H4 (cell line): ENCODE results near the gene KCTD13. TPM values are rescaled to one million over a fixed set of nuclear protein-coding genes. Genes with fewer than 3 reads are reported as not detected.
"Not testable (repeated sequence)": the region's sequence is repeated elsewhere in the genome, so short reads cannot be mapped to it uniquely, and the experiment has no call there.

Experiments used
- DNase-seq: peaks from one replicate; pipeline ENCODE4 v3.0.0-alpha.2; 2015; ENCODE audit warnings: low spot score
- total RNA-seq: library from RNA; depleted of rRNA; stranded (reverse); fragments of >200 nt; shearing (Covaris generic); gene quantifications from 2 replicates; pipeline ENCODE4 v1.2.3, GENCODE V29; 2014

The KCTD13 gene
- total RNA-seq, 1 experiment from 2014 or later = 3.3 TPM

DNA sequence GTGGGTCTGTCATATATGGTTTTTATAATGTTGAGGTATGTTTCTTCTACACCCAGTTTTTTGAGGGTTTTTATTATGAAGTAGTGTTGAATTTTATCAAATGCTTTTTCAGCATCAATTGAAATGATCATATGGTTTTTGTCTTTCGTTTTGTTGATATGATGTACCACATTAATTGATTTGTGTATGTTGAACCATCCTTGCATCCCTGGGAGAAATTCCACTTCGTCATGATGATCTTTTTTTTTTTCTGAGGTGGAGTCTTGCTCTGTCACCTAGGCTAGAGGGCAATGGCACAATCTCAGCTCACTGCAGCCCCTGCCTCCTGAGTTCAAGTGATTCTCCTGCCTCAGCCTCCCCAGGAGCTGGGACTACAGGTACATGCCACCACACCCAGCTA, 21.9 kb upstream of the KCTD13 start:
- DNase-seq = no peak

DNA sequence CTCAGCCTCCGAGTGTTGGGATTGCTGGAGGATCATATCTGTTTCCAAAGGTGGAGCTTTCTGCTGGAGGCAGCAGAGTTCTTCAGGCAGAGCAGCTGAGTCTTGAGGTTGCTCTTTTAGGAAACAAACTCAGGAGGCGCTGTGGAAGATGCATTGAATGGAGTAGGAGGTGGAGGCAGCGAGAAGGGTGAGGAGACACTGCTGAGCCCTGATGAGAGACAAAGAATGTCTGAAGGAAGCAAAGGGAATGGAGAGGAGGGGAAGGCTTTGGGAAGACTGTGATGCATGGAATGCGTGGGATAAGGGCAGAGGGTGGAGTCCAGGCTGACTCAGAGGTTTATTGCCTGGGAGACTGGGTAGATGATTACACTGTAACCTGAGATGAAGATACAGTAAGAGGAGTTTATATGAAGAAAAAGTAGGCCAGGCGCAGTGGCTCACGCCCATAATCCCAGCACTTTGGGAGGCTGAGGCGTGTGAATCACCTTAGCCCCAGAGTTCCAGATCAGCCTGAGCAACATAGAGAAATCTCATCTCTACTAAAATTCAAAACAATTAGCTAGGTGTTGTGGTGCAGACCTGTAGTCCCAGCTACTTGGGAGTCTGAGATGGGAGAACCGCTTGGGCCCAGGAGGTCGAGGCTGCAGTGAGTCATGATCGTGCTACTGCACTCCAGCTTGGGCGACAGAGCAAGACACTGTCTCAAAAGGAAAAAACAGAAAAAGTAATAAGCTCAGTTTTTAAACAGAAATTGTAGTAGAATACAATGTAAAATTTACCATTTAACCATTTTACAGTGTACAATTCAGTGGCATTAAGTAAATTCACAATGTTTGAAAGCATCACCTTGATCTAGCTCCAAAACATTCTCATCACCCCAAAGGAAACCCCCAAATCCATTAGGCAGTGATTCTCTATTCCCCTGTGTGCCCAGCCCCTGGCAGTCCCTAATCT, 18.1 kb upstream of the KCTD13 start:
- DNase-seq = peak; percentile 97

DNA sequence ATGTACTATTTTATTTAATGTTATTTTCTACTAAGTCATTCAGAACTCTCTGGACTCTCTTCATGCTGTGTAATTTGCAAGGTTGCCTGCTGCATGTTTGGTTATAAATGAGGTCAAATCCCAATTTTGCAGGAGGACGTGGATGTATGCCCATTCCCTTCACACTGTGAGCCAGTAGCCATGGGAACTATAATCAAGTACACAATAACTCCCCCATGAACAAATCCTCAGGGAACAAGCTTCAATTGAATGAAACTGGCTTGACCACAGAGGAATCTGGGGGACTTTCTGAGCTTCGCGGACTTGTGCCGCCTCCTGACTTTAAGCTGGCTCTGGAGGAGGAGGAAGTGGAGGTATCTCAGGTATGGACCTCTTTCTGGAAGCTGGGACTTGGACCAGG, 14.6 kb upstream of the KCTD13 start:
- DNase-seq = no peak

DNA sequence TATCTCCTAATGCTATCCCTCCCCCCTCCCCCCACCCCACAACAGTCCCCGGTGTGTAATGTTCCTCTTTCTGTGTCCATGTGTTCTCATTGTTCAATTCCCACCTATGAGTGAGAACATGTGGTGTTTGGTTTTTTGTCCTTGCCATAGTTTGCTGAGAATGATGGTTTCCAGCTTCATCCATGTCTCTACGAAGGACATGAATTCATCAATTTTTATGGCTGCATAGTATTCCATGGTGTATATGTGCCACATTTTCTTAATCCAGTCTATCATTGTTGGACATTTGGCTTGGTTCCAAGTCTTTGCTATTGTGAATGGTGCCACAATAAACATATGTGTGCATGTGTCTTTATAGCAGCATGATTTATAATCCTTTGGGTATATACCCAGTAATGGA, 5.7 kb upstream of the KCTD13 start:
- not testable (repeated sequence) for DNase-seq

DNA sequence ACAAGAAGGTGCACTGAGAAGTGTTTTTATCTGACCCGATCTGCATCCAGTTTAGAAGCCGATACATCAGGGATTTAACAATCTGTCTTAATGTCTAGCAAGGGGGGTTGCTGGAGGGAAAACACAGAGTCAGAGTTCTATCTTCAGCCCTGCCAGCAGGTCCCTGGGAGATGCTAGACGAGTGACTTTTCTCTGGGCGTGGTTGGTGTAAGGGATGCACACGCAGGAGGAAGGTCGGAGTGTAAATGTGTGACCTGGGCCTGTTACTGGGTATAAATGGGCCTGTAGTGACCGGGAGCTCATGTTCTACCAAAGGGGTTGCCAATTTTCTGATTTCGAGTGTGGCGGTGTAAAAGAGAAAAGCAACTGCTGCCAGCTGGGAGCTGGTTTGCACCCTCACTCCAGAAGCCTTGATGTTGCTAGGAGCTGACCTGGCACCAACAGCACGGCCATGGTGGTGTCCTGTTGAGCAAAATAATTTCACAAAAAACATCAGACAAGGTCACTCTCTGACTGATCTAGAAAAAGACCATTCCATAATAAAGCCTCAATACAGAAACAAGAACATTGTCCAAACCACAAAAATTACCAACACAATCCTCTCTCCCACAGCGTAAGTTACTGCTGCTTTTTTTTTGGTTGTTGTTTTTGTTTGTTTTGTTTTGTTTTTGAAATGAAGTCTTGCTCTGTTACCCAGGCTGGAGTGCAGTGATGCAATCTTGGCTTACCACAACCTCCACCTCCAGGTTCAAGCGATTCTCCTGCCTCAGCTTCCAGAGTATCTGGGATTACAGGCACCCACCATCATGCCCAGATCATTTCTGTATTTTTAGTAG, 1.3 kb upstream of the KCTD13 start:
- no peak for DNase-seq

DNA sequence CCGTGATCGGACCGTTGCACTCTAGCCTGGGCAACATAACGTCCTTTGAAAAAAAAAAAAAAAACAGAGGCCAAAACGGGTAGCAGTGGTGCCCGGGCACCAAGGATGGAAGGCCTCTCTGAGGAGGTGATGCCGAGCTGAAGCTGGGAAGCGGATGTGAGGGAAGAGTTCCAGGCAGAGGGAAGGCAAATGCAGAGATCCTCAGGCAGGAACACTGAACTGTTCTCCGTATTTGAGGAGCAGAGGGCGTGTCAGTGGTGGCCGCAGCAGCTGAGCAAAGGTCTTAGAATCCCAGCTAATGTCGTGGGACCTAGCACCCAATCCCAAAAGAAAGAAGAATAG, 656 bp upstream of the KCTD13 start:
- DNase-seq = no peak

DNA sequence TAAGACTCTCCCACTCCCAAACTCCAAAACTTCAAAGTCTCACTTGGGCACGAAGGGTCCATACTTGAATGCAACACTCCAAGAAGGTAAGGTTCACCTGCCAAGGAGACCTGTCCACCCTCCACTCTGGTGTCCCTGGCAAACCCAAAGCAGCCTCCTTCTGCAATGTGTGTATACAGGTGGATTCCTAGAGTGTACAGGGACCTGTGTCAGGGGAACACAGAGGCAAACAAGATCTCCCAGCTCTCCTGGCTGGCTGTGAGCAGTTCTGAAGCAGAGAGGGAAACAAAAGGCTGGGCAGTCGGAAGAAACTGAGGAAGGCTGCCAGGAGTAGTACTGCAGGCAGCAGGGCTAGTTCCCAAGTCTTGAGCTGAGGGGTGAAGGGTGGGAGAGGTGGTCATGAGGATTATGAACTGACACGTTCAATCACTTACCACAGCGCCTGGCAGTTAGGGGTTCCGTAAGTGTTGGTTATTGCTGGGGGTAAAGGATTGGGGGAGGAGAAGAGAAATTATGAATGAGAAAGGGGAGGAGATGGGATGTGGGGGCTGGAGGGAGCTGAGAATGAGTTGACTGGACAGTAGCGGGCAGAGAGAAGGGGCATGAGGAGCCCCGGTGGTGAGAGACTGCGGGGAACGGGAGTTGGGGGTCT, 795 bp downstream of the KCTD13 start:
- no peak for DNase-seq

DNA sequence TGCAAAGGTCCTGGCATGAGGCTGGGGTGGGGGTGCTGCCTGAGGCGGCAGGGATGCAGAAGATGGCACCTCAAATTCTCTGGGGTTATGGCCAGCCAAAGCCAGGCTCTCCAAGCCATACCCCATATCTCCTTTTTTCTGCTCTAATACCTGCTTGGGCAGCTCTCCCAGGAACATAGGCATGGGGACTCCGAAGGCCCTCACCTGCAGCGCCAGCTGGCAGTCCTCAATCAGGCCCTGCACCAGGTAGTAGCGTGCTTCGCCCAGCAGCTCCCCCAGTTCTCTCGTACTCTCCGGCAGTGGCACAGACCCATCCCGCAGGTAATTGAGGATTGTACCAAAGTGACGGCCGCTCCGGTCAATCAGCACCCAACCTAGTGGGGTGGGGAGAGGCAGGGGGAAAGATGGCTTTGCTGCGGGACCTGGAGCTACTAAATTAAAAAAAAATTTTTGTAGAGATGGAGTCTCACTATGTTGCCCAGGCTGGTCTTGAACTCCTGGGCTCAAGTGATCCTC, 3.0 kb downstream of the KCTD13 start:
- no peak for DNase-seq

DNA sequence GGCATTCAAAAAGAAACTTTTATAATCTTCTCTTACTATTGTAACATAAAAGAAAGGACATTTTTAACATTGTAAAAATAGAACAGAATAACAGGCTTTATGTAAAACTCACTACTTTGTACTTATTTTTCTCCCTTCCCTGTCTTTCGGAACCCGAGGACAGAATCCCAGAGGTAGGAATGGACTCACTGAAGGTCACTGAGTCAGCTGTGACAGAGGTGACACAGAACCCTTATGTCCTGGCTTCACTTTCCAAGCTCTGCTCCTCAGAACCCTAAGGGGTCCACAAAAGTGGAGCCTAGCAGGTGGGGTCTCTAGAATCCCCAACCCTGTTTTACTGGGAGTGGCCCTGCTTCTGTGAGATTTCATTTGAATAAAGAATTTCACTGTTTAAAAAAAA, 3.7 kb downstream of the KCTD13 start:
- no peak for DNase-seq

DNA sequence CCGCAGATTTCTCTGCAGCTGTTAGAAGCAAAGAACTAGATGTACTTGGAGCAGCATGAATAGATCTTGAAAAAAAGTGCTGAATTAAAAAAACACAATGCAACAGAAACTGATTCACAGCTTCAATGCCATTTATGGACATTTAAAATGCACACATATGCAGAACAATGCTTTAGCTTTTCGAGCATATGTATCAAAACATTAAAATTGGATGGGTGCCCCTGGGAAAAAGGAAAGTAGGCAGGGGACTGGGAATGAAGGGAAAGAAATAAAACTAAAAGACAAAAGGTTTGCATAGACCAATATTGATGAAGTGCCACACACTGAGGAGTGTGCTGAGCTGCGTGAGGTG, 5.0 kb downstream of the KCTD13 start:
- no peak for DNase-seq

DNA sequence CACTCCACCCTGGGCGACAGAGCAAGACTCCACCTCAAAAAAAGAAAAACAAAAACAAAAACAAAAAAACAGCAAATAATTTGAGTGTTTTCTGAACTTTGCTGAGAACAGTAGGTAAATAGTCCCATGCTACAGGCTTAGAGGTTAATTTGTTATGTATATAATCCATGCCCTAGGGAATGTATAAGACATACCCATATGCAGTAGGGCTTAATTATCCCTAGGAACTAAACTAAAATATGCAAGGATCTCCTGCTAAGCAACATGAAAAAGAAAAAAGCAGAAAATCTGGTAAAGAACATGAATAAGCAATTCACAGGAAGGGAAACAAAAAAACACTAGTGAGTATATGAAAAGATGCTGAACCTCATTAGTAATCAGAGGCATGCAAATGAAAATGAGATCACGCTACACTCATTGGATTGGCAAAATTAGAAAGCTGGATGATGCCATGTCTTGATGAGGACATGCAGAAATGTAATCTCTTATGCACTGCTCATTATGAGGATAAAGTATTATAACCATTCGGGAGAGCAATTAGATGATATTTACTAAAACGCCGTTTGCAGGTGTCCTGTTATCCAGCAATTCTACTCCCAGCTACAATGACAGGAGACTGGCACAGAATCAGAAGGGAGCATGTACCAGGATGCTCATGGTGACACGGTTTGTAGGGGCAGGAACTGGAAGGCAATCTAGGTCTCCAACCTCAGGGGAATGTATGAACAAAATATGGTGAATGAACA, 5.6 kb downstream of the KCTD13 start:
- DNase-seq = no peak

DNA sequence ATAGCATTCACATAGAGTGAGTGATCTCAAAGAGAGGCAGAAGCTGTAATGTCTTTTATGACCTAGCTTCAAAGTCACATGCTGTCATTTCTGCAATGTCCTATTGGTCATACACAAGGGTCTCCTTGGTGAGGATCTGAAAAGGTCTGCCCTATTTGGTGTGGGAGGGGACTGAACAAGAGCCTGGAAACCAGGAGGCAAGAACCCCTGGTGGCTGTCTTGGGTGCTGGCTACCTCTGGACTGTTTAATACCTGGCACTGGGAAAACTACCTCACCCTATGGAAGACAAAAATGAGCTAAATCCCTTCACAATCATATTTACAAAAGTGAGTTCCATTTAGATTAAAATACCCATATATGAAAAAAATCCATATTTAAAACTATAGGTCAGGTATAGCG, 9.0 kb downstream of the KCTD13 start:
- DNase-seq = no peak

DNA sequence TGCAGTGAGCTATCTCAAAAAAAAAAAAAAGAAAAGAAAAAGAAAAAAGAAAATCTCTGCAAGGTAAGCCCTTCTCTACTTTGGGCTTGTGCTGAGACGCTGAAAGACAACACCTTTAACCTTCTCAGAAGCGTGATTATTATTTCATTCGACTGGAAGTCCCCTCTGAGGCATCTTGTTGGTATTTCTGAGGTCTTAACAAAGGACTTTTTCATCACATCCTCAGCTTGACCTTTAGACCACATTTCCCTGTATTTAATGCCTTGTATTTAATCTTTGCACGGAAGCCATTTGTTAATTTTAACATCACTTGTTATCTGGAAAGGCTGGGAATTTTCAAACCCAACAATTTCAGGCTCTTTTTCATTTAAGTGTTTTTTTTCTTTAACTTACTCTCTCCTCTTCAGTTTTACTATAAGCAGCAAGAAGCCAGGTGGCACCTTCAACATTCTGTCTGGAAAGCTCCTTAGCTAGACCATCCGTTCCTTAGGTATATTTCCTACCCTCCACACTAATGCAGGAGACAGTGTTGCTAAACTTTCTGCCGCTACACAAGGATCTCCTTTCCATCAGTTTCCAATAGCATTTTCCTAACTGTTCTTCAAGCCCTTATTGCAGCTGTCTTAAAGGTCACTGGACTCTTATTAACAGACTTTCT, 10.3 kb downstream of the KCTD13 start:
- no peak for DNase-seq

DNA sequence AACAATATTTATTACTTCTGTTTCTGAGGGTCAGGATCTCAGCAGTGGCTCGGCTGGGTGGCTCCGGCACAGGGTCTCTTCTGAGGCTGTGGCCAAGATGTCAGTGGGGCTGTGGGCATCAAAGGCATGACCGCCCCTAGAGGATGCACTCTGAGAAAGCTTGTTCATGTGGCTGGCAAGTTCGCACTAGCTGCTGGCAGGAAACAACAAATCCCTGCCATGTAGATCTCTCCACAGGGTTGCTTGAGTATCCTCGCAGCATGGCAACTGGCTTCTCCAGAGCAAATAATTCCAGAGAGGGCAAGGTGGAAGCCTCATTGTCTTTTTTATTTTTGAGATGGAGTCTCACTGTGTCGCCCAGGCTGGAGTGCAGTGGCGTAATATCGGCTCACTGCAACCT, 12.5 kb downstream of the KCTD13 start:
- no peak for DNase-seq

DNA sequence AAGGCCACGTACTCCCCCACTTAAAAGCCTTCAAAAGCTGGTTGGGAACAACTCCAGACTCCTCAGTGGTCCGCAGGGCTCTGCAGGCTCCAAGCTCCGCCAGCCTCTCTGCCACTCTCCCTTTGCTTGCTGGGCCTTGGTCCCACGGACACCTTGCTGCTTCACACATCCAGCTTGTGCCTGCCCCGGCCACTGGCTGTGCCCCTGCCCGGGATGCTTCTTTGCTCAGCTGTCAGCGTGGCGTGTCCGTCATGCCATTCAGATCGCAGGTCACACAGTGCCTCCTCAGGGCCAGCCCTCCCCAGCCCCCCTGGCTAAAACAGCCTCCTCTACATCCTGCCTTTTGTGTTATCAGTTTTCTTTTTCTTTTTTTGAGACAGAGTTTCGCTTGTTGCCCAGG, 13.9 kb downstream of the KCTD13 start:
- DNase-seq = no peak

DNA sequence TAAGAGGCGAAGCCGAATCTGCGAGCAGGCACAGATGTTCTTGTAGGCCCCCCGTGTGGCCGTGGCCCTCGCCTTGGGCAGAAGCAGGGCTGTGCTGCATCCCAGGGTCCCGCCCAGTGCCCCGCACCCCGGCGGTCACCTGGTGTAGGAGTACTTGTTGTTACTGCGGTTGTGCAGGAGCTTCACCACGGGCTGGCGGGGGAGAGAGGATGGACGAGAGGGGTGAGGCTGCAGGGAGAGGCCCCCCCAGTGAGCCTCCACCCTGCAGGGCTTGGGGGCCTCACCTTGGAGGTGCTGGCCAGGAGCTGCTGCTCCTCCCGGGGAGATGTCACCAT, 14.4 kb downstream of the KCTD13 start:
- no peak for DNase-seq

DNA sequence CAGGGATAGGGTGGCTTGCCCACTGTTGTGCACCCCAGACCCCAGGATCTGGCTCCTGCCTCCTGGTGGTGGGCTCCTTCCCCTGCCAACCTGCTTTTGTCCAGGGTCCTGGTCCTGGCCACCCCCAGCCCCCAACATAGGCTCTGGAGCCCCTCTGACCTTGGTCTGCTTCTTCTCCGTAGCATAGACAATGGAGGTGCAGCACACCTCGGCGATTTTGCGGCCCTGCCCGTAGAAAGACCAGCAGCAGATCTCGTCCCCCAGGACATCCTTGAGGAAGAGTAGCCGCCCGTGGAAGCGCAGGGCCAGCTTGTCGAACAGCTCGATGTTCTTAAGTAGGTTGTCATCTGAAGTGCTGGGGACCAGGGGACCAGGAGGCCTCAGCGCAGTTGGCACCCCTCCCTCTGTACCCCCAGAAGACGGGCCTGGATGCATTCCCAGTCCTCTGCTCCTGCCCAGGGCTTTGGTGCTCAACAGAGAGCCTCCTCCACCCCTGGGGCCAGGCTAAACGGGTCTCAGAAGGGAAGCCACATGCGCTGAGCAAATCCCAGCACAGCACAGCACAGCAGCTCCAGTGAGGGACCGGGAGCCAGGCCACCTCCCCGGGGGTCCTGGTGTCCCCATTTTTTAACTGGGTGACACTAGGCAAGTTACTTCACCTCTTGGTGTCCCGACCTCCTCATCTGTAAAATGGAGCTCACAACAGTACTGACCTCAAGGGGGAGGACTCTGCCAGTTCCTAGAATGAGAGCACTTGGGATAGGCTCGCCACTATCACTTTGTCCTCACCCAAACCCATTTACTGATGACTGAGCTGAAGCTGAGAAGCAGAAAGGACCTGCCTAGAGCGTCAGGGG, 15.0 kb downstream of the KCTD13 start:
- DNase-seq = no peak

DNA sequence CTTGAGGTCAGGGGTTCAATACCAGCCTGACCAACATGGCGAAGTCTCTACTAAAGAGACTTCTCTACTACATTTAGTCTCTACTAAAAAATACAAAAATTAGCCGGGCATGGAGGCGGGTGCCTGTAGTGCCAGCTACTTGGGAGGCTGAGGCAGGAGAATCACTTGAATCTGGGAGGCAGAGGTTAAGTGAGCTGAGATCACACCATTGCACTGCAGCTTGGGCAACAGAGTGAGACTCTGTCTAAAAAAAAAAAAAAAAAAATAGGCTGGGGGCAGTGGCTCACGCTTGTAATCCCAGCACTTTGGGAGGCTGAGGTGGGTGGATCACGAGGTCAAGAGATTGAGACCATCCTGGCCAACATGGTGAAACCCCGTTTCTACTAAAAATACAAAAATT, 16.2 kb downstream of the KCTD13 start:
- DNase-seq = not testable (repeated sequence)

DNA sequence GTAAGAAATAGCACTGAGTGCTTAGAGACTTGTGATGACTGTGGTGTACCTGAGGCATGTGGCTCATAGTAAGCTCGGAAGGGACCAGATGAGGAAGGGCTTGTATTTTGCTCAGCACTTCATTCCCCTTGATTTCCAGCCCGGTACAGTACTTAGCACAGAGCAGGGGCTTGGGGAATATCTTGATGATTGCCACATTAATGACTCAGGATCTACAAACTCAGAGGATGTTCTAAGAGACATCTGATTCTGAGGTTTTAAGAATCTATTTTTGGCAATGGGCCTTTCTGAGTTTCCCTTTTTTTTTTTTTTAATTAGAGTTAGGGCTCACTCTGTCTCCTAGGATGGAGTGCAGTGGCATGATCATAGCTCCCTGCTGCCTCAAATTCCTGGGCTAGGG, 16.6 kb downstream of the KCTD13 start:
- no peak for DNase-seq

DNA sequence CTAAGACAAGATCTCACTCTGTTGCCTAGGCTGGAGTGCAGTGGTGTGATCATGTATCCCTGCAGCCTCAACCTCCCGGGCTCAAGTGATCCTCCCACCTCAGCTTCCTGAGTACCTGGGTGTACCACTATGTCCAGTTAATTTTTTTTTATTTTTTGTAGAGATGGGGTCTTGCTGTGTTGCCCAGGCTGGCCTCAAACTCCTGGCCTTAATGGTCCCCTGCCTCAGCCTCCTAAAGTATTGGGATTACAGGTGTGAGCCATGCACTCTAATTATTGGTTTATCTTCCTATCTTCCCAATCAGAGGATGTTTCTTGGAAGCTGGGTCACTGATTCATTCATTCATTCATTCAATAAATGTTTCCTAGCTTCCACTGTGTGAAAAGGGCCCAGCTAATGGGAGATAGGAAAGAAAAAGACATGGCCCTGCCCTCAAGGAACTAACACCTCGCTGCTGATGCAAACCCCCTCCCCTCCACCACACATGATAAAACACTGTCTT, 17.3 kb downstream of the KCTD13 start:
- DNase-seq = no peak
